Measurements from ENCODE around the gene CCDC136.

GRCh38 chr7:128835790-128836641 lies 44.2 kb downstream of the CCDC136 start:
- TF ChIP-seq CTCF (conservative IDR thresholded peaks at IDR 0.05; ENCODE audit: low read depth in 2 of 2) (no peak), ETS1 (IDR thresholded peaks at IDR 0.05) (no peak), POLR2AphosphoS5 (IDR thresholded peaks at IDR 0.05; ENCODE audit: low read depth) (no peak), EZH2 (IDR thresholded peaks at IDR 0.05; ENCODE audit: low read depth, unreplicated experiment) (no peak), EZH2phosphoT487 (IDR thresholded peaks at IDR 0.05; ENCODE audit: unreplicated experiment) (no peak), ZNF331 (CRISPR knock-in tag; IDR thresholded peaks at IDR 0.05; ENCODE audit: low read depth) (no peak)

Data from GM23338 (cell line).